ENCODE results near the gene CBX3.

Gene CBX3

DNA sequence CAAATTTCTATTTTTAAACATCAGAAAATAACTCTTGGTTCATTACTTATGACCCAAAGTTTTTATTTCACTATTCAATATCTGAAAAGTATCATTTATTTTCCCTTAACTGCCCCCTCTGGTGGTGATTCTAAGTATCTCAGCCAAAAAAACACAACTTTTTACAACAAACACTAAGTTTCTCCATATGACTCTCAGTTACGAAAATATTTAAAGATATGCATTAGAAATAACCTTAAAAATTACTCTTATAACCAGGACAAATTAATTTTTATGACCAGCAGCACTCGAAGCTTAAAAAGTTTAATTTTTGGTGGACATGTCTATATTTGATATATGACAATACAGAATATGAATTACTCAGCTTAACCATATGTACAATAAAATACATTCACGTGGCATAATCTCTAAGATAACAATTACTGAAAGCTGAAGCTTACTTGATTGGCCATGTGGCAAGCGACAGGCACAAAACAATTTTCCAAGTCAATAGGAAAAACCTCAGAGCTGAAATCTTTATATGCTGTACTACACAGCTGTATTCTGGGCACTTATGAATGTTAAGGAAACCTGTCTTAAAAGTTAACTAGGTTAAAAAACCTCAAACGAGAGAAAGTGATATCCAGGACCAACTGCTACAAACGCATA, 3.3 kb upstream of the CBX3 start:
- peak overlapping the region; percentile 98 for H3K9ac ChIP-seq (ENCODE audit: low read depth, low read length)
- H3K27me3 ChIP-seq (ENCODE audit: control insufficient read depth, insufficient read depth, low read length): no peaks in the 10 kb centered on the region
- no peak overlapping the region for H3K27ac ChIP-seq (ENCODE audit: low read depth, low read length)
- peaks cover 21% of the 10 kb centered on the region; the same call in 1 of the 2 replicates for H3K4me1 ChIP-seq (ENCODE audit: control insufficient read depth, insufficient read depth, low read length)
- H3K36me3 ChIP-seq (ENCODE audit: control insufficient read depth, insufficient read depth, low read length): peaks cover 68% of the 10 kb centered on the region
- no peaks in the 10 kb centered on the region for H3K9me3 ChIP-seq (ENCODE audit: control insufficient read depth, insufficient read depth, low read length)
- peak overlapping the region; percentile 82 for H3K4me3 ChIP-seq (ENCODE audit: low read depth, low read length)

DNA sequence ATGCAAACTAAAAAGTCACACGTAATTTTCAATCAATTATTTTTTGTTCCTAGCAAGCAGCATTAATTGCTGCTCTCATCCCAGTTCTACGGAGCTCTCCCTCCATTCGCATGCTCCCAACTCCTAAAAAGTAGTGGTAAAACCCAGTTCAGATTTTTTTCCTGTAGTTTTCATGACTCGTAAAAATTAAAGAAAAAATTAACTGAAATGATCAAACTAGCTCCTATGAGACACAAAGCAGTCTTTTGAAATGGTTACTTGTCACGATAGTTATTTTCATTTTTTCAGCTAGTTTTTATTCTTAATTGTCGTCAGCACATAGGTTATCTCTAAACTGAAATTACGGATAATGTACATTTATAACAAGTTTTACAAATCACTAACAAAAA, 2.8 kb upstream of the CBX3 start:
- no peaks in the 10 kb centered on the region for H3K9me3 ChIP-seq (ENCODE audit: control insufficient read depth, insufficient read depth, low read length)
- H3K9ac ChIP-seq (ENCODE audit: low read depth, low read length): peak overlapping the region; percentile 98
- H3K27ac ChIP-seq (ENCODE audit: low read depth, low read length): no peak overlapping the region
- peak overlapping the region; percentile 82 for H3K4me3 ChIP-seq (ENCODE audit: low read depth, low read length)
- peaks cover 24% of the 10 kb centered on the region; the same call in 1 of the 2 replicates for H3K4me1 ChIP-seq (ENCODE audit: control insufficient read depth, insufficient read depth, low read length)
- peaks cover 68% of the 10 kb centered on the region for H3K36me3 ChIP-seq (ENCODE audit: control insufficient read depth, insufficient read depth, low read length)
- no peaks in the 10 kb centered on the region for H3K27me3 ChIP-seq (ENCODE audit: control insufficient read depth, insufficient read depth, low read length)

DNA sequence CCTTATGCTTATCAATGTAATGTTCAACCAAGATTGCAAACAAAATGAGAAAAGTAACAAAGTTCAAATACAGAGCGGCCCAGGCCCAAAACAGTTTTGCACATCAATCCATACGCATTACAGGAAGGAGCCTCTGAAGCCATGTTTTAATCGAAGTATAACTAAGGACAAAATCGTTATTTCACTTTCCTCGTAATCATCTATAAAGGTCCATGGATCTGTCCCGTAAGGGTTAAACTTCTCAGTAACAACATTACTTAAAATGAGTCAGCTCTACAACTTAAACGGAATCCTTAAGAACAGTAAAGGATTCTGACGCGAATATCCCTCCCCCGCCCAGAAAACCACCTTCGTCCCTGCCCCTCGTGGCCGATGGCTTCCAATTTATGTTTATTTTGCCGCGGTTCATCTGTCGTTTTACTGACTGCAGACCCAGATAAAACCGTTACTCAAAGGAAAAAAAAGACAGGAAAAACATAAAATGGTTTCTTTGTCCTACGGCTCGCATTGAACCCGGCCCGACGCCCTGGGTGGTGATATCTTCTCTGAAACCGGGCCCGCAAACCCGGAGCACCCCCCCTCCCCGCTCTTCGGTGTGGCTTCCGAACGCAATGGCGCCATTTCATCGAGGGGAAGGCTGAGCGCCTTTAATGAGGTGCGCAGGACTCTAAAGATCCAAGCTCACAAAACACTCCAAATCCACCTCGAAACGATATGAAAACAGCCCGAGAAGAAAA, 2.1 kb upstream of the CBX3 start:
- H3K4me1 ChIP-seq (ENCODE audit: control insufficient read depth, insufficient read depth, low read length): peaks cover 30% of the 10 kb centered on the region; the same call in 1 of the 2 replicates
- H3K9ac ChIP-seq (ENCODE audit: low read depth, low read length): peak overlapping the region; percentile 98
- H3K36me3 ChIP-seq (ENCODE audit: control insufficient read depth, insufficient read depth, low read length): peaks cover 68% of the 10 kb centered on the region
- H3K27ac ChIP-seq (ENCODE audit: low read depth, low read length): peak overlapping the region; percentile 98
- no peaks in the 10 kb centered on the region for H3K9me3 ChIP-seq (ENCODE audit: control insufficient read depth, insufficient read depth, low read length)
- no peaks in the 10 kb centered on the region for H3K27me3 ChIP-seq (ENCODE audit: control insufficient read depth, insufficient read depth, low read length)
- H3K4me3 ChIP-seq (ENCODE audit: low read depth, low read length): peak overlapping the region; percentile 82

DNA sequence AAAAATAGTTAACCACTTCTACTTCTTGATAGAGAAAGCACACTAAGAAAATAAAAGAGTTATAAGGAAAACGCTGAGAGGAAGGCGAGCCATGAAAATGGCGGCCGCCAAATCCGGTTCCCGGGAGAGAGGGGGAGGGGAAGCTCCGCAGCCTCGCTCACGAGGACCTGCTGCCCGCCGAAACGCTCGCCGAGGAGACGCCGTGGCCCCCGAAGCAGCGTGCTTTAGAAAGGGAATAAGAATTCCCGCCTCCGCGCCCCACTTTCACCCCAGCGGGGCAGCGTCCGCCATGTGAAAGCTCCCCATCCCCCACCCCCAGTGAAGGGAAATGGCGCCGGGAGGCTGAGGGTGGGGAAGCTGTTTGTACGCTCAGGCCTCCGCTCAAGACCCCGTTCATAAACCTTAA, 1.5 kb upstream of the CBX3 start:
- Histone ChIP-seq H3K27ac (ENCODE audit: low read depth, low read length) (peak overlapping the region; percentile 98), H3K4me3 (ENCODE audit: low read depth, low read length) (peak overlapping the region; percentile 82), H3K9ac (ENCODE audit: low read depth, low read length) (peak overlapping the region; percentile 98), H3K9me3 (ENCODE audit: control insufficient read depth, insufficient read depth, low read length) (no peaks in the 10 kb centered on the region), H3K36me3 (ENCODE audit: control insufficient read depth, insufficient read depth, low read length) (peaks cover 67% of the 10 kb centered on the region), H3K4me1 (ENCODE audit: control insufficient read depth, insufficient read depth, low read length) (peaks cover 33% of the 10 kb centered on the region), H3K27me3 (ENCODE audit: control insufficient read depth, insufficient read depth, low read length) (no peaks in the 10 kb centered on the region)

DNA sequence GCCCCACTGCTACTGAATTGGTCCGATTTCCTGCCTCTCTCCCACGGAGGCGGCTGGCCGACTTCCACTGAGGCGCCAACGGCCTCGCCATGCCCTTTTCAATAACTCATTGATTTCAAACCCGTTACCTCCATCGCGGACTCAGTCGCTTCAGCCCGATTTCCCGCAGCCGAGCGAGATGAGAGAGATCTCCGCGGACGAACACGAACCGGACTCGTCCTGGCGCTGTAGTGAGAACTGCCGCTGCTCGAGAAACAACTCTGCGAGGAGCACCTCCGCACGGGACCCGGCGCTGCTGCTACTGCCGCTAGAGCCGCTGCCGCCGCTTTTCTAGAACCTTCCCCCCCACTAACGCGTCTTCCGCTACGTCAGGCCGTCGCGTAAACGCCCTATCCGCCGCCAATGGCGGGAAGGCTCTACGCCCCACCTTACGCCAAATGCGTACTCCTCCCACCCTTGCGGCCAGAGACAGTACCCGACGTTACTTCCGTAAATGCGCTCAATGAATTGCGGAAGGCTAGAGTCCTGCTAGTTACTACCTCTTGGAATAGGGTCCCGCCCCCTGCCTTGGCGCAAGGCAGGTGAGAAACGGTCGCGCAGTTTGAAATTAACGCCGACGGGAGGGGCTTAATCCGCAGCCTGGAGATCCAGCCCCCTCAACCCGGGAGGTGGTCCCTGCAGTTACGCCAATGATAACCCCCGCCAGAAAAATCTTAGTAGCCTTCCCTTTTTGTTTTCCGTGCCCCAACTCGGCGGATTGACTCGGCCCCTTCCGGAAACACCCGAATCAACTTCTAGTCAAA, 900 bp upstream of the CBX3 start, which contains the start of gene HNRNPA2B1:
TSS of gene HNRNPA2B1 (minus strand) at position 303 of the 803 bp plus-strand sequence. CDS start at position 134, 169 bp downstream.
- peak within 1 kb of the TSS; percentile 99 for H3K27ac ChIP-seq (ENCODE audit: low read depth, low read length)
- peaks cover 36% of the 10 kb centered on the region for H3K4me1 ChIP-seq (ENCODE audit: control insufficient read depth, insufficient read depth, low read length)
- peak within 1 kb of the TSS; percentile 82 for H3K4me3 ChIP-seq (ENCODE audit: low read depth, low read length)
- no peaks in the 10 kb centered on the region for H3K9me3 ChIP-seq (ENCODE audit: control insufficient read depth, insufficient read depth, low read length)
- H3K27me3 ChIP-seq (ENCODE audit: control insufficient read depth, insufficient read depth, low read length): no peaks in the 10 kb centered on the region
- H3K36me3 ChIP-seq (ENCODE audit: control insufficient read depth, insufficient read depth, low read length): peaks cover 67% of the 10 kb centered on the region
- peak within 1 kb of the TSS; percentile 98 for H3K9ac ChIP-seq (ENCODE audit: low read depth, low read length)

DNA sequence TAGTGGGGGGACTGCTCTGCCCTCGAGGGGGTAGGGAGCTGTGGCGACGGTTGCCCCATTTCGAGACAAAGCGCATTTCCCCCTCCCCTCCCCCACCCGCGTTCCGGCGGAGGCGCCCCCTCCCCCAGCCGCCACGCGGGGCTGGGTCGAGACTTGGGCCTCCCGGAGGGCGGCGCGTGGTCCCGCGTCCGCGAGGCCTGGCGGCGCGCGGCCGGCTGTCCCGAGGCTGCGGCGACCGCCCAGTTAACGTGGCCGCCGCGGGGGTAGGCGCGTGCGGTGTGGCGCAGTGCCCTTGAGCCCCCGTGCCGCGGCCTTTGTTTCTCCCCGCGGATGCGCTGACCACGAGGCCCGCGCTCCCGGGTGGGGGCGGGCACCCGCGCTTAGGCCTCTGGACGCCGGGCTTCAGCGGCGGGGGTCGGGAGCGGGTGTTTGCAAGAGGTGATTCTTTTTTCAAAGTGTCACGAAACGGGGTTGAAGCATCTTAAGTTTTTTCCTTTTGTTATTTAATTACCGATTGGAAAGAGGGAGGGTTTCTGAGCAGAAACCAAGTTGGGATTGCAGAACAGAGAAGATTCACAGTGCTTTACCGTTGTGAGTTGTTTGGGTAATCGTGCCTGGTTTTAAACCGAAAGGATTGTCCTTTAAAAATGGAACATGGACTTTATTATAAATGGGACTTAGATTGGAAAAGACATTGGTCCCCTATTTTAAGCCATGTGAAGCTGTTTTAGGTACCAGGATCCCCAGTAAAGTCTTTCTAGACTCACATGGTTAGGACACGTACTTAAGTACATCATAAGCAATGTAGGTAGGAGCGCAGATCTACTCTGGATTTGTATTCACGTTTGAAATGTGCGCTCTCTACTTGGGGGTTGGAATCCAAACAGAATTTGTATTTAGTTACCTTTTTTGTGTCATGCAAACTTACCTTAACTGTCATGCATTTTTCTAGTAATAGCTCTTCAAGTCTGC, 760 bp downstream of the CBX3 start:
- no peaks in the 10 kb centered on the region for H3K9me3 ChIP-seq (ENCODE audit: control insufficient read depth, insufficient read depth, low read length)

DNA sequence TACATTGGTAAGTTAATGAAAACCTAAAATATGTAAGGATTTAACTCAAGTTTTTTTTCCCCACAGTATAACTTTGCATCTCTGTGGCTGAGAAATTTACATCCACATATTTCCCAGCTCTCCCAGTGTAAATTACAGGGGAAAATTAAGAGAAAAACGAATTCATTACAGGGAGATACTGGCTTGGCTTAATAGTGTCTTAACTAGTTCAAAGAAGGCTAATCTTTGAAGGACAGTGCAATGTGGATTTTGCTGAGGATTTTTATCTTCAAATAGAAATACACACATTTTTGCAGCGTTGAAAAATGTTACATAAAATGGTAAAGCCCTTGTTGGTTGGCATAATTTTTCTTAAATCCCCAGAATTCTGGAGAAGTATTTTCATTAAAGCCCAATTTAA, 1.5 kb downstream of the CBX3 start:
- Histone ChIP-seq H3K27ac (ENCODE audit: low read depth, low read length) (peak overlapping the region; percentile 99), H3K9ac (ENCODE audit: low read depth, low read length) (peak overlapping the region; percentile 97), H3K27me3 (ENCODE audit: control insufficient read depth, insufficient read depth, low read length) (no peaks in the 10 kb centered on the region), H3K36me3 (ENCODE audit: control insufficient read depth, insufficient read depth, low read length) (peaks cover 67% of the 10 kb centered on the region), H3K4me1 (ENCODE audit: control insufficient read depth, insufficient read depth, low read length) (peaks cover 19% of the 10 kb centered on the region), H3K4me3 (ENCODE audit: low read depth, low read length) (peak overlapping the region; percentile 82), H3K9me3 (ENCODE audit: control insufficient read depth, insufficient read depth, low read length) (no peaks in the 10 kb centered on the region)

More for the DNA sequence above, 760 bp downstream of the CBX3 start:
- Histone ChIP-seq H3K4me3 (ENCODE audit: low read depth, low read length) (peak overlapping the region; percentile 82), H3K4me1 (ENCODE audit: control insufficient read depth, insufficient read depth, low read length) (peaks cover 23% of the 10 kb centered on the region), H3K27me3 (ENCODE audit: control insufficient read depth, insufficient read depth, low read length) (no peaks in the 10 kb centered on the region), H3K27ac (ENCODE audit: low read depth, low read length) (peak overlapping the region; percentile 99), H3K36me3 (ENCODE audit: control insufficient read depth, insufficient read depth, low read length) (peaks cover 67% of the 10 kb centered on the region), H3K9ac (ENCODE audit: low read depth, low read length) (peak overlapping the region; percentile 97)

DNA sequence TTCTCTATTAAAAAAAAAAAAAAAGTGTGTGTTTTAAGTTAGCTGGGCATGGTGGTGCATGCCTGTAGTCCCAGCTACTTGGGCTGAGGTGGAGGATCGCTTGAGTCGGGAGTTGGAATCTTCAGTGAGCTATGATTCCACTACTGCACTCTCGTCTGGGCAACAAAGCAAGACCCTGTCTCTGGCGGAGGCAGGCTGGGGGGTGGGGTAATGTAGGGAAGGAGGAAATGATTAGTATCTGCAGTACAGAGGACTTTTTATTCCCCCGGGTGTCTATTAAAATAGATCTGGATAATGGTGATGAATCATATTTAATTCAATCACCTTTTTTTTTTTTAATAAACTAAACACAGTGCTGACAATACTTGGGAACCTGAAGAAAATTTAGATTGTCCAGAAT, 6.5 kb downstream of the CBX3 start:
- peaks cover 98% of the 10 kb centered on the region for H3K36me3 ChIP-seq (ENCODE audit: control insufficient read depth, insufficient read depth, low read length)

DNA sequence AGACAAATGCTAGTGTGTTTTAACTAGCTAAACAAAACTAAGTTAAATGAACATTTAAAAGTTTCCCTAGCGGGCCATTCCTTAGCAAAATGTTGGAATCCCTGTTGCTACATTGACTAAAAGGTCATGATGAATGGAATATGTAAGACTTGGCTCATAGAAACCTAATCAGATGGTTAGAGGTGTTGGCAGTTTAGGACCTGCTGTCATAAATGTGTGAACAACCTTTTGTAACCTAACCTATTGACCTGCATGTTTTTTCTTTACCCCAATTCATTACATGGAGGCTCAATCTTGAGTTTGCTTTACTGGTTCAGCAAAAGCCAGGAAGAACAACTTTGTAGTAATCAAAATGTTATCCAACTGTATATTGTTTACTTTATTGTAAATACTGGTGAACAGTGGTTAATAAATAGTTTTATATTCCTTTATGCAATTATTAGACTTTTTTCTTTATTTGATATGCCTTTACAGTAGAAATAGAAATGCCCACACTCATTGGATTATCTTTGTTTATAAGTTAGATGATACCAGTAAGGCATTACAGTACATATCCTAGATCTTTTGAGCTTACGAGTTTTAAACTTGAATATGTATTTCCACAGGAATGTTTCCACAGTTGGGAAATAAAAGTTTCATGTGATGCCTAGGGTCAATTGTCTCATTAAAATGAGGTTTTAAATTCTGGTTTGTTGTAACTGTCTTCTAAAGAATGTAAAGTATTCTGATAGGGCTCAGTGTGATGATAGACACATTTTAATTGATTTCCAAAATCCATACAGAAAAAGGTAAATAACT, 11.6 kb downstream of the CBX3 start:
- Histone ChIP-seq H3K36me3 (ENCODE audit: control insufficient read depth, insufficient read depth, low read length) (peaks cover 54% of the 10 kb centered on the region), H3K9ac (ENCODE audit: low read depth, low read length) (no peak overlapping the region), H3K4me1 (ENCODE audit: control insufficient read depth, insufficient read depth, low read length) (no peaks in the 10 kb centered on the region), H3K4me3 (ENCODE audit: low read depth, low read length) (no peak overlapping the region), H3K27me3 (ENCODE audit: control insufficient read depth, insufficient read depth, low read length) (no peaks in the 10 kb centered on the region), H3K9me3 (ENCODE audit: control insufficient read depth, insufficient read depth, low read length) (no peaks in the 10 kb centered on the region), H3K27ac (ENCODE audit: low read depth, low read length) (no peak overlapping the region)

More for the DNA sequence above, 6.5 kb downstream of the CBX3 start:
- Histone ChIP-seq H3K27me3 (ENCODE audit: control insufficient read depth, insufficient read depth, low read length) (no peaks in the 10 kb centered on the region), H3K9me3 (ENCODE audit: control insufficient read depth, insufficient read depth, low read length) (no peaks in the 10 kb centered on the region), H3K9ac (ENCODE audit: low read depth, low read length) (no peak overlapping the region), H3K4me1 (ENCODE audit: control insufficient read depth, insufficient read depth, low read length) (peaks cover 19% of the 10 kb centered on the region), H3K27ac (ENCODE audit: low read depth, low read length) (no peak overlapping the region), H3K4me3 (ENCODE audit: low read depth, low read length) (no peak overlapping the region)

Data from HUES48 (cell line).